ENCODE results near the gene CHCHD4.
"Not testable (repeated sequence)": the region's sequence is repeated elsewhere in the genome, so short reads cannot be mapped to it uniquely, and the experiment has no call there.

The CHCHD4 gene

GRCh38 chr3:14109821-14110220, 14.8 kb downstream of the CHCHD4 start:
- not testable (repeated sequence) for H3K27ac ChIP-seq (ENCODE audit: low read depth, low read length); H2AK5ac ChIP-seq (ENCODE audit: low read length); H3K4me3 ChIP-seq (ENCODE audit: low read length); H3K27me3 ChIP-seq (ENCODE audit: insufficient read depth, low read length, poor library complexity); H4K5ac ChIP-seq (ENCODE audit: low read length); DNase-seq; H3K4me2 ChIP-seq (ENCODE audit: low read length); H3K79me2 ChIP-seq (ENCODE audit: control insufficient read depth, insufficient read depth, low read length); H3K9ac ChIP-seq (ENCODE audit: low read length); H2BK5ac ChIP-seq (ENCODE audit: low read length); H2BK15ac ChIP-seq (replicated peaks; ENCODE audit: low read depth); H3K4ac ChIP-seq (ENCODE audit: low read depth, low read length); H4K8ac ChIP-seq (ENCODE audit: low read depth, low read length); H3K36me3 ChIP-seq (ENCODE audit: control insufficient read depth, insufficient read depth, low read length); H3K56ac ChIP-seq (ENCODE audit: low read length); H3K4me1 ChIP-seq (ENCODE audit: control insufficient read depth, low read depth, low read length); H3K23ac ChIP-seq (ENCODE audit: low read length); H3K18ac ChIP-seq (ENCODE audit: low read length); H2BK120ac ChIP-seq (ENCODE audit: low read depth, low read length); H3K79me1 ChIP-seq (ENCODE audit: low read length)
- WGBS (ENCODE audit: extremely low coverage, insufficient coverage, low lambda C conversion rate) = no CpG with 5 or more reads among the region's 5 CpGs

GRCh38 chr3:14097616-14098391, 26.9 kb downstream of the CHCHD4 start:
- H3K79me2 ChIP-seq (ENCODE audit: control insufficient read depth, insufficient read depth, low read length) = no peaks in the 10 kb centered on the region
- no peak overlapping the region for H2BK120ac ChIP-seq (ENCODE audit: low read depth, low read length)
- no peak overlapping the region for H3K4me2 ChIP-seq (ENCODE audit: low read length)
- H3K27ac ChIP-seq (ENCODE audit: low read depth, low read length) = no peak overlapping the region
- H3K4me1 ChIP-seq (ENCODE audit: control insufficient read depth, low read depth, low read length) = no peaks in the 10 kb centered on the region
- H3K4me3 ChIP-seq (ENCODE audit: low read length) = no peak overlapping the region
- no peaks in the 10 kb centered on the region for H3K27me3 ChIP-seq (ENCODE audit: insufficient read depth, low read length, poor library complexity)
- WGBS (ENCODE audit: extremely low coverage, insufficient coverage, low lambda C conversion rate) = no CpG with 5 or more reads among the region's 5 CpGs
- no peak overlapping the region for H2BK5ac ChIP-seq (ENCODE audit: low read length)
- no peak overlapping the region for H2BK15ac ChIP-seq (replicated peaks; ENCODE audit: low read depth)
- H3K79me1 ChIP-seq (ENCODE audit: low read length) = no peaks in the 10 kb centered on the region
- no peak for DNase-seq
- H4K5ac ChIP-seq (ENCODE audit: low read length) = no peak overlapping the region
- H3K9ac ChIP-seq (ENCODE audit: low read length) = no peak overlapping the region
- H3K36me3 ChIP-seq (ENCODE audit: control insufficient read depth, insufficient read depth, low read length) = no peaks in the 10 kb centered on the region
- no peak overlapping the region for H2AK5ac ChIP-seq (ENCODE audit: low read length)
- H4K8ac ChIP-seq (ENCODE audit: low read depth, low read length) = no peak overlapping the region
- no peak overlapping the region for H3K56ac ChIP-seq (ENCODE audit: low read length)
- no peak overlapping the region for H3K23ac ChIP-seq (ENCODE audit: low read length)
- no peak overlapping the region for H3K18ac ChIP-seq (ENCODE audit: low read length)
- H3K4ac ChIP-seq (ENCODE audit: low read depth, low read length) = no peak overlapping the region

GRCh38 chr3:14096742-14097141, 27.9 kb downstream of the CHCHD4 start:
- Histone ChIP-seq H3K4me3 (ENCODE audit: low read length) (no peak overlapping the region), H3K4me2 (ENCODE audit: low read length) (no peak overlapping the region), H3K27ac (ENCODE audit: low read depth, low read length) (no peak overlapping the region), H2BK120ac (ENCODE audit: low read depth, low read length) (no peak overlapping the region), H3K23ac (ENCODE audit: low read length) (no peak overlapping the region), H3K36me3 (ENCODE audit: control insufficient read depth, insufficient read depth, low read length) (no peaks in the 10 kb centered on the region), H3K4ac (ENCODE audit: low read depth, low read length) (no peak overlapping the region), H2AK5ac (ENCODE audit: low read length) (no peak overlapping the region), H2BK5ac (ENCODE audit: low read length) (no peak overlapping the region), H3K56ac (ENCODE audit: low read length) (no peak overlapping the region), H2BK15ac (replicated peaks; ENCODE audit: low read depth) (no peak overlapping the region), H4K8ac (ENCODE audit: low read depth, low read length) (no peak overlapping the region), H3K9ac (ENCODE audit: low read length) (no peak overlapping the region), H3K4me1 (ENCODE audit: control insufficient read depth, low read depth, low read length) (no peaks in the 10 kb centered on the region), H4K5ac (ENCODE audit: low read length) (no peak overlapping the region), H3K79me1 (ENCODE audit: low read length) (no peaks in the 10 kb centered on the region), H3K79me2 (ENCODE audit: control insufficient read depth, insufficient read depth, low read length) (no peaks in the 10 kb centered on the region), H3K27me3 (ENCODE audit: insufficient read depth, low read length, poor library complexity) (no peaks in the 10 kb centered on the region), H3K18ac (ENCODE audit: low read length) (no peak overlapping the region)
- DNase-seq = no peak
- WGBS (ENCODE audit: extremely low coverage, insufficient coverage, low lambda C conversion rate) = no CpG with 5 or more reads among the region's 3 CpGs

GRCh38 chr3:14093831-14094230, 30.8 kb downstream of the CHCHD4 start:
- Histone ChIP-seq H3K23ac (ENCODE audit: low read length) (no peak overlapping the region), H3K79me2 (ENCODE audit: control insufficient read depth, insufficient read depth, low read length) (no peaks in the 10 kb centered on the region), H3K27ac (ENCODE audit: low read depth, low read length) (no peak overlapping the region), H2AK5ac (ENCODE audit: low read length) (no peak overlapping the region), H3K27me3 (ENCODE audit: insufficient read depth, low read length, poor library complexity) (no peaks in the 10 kb centered on the region), H3K4ac (ENCODE audit: low read depth, low read length) (no peak overlapping the region), H4K5ac (ENCODE audit: low read length) (no peak overlapping the region), H4K8ac (ENCODE audit: low read depth, low read length) (no peak overlapping the region), H3K4me3 (ENCODE audit: low read length) (no peak overlapping the region), H3K79me1 (ENCODE audit: low read length) (no peaks in the 10 kb centered on the region), H2BK120ac (ENCODE audit: low read depth, low read length) (no peak overlapping the region), H3K4me1 (ENCODE audit: control insufficient read depth, low read depth, low read length) (no peaks in the 10 kb centered on the region), H3K36me3 (ENCODE audit: control insufficient read depth, insufficient read depth, low read length) (no peaks in the 10 kb centered on the region), H3K4me2 (ENCODE audit: low read length) (no peak overlapping the region), H2BK5ac (ENCODE audit: low read length) (no peak overlapping the region), H3K9ac (ENCODE audit: low read length) (no peak overlapping the region), H2BK15ac (replicated peaks; ENCODE audit: low read depth) (no peak overlapping the region), H3K56ac (ENCODE audit: low read length) (no peak overlapping the region), H3K18ac (ENCODE audit: low read length) (no peak overlapping the region)
- DNase-seq = peak; percentile 2

GRCh38 chr3:14092464-14092863, 32.2 kb downstream of the CHCHD4 start:
- H3K23ac ChIP-seq (ENCODE audit: low read length) = no peak overlapping the region
- WGBS (ENCODE audit: extremely low coverage, insufficient coverage, low lambda C conversion rate) = no CpG with 5 or more reads among the region's 2 CpGs
- H3K27me3 ChIP-seq (ENCODE audit: insufficient read depth, low read length, poor library complexity) = no peaks in the 10 kb centered on the region
- no peak overlapping the region for H3K9ac ChIP-seq (ENCODE audit: low read length)
- no peaks in the 10 kb centered on the region for H3K79me2 ChIP-seq (ENCODE audit: control insufficient read depth, insufficient read depth, low read length)
- H3K36me3 ChIP-seq (ENCODE audit: control insufficient read depth, insufficient read depth, low read length) = no peaks in the 10 kb centered on the region
- no peak overlapping the region for H3K4me3 ChIP-seq (ENCODE audit: low read length)
- no peak overlapping the region for H2BK15ac ChIP-seq (replicated peaks; ENCODE audit: low read depth)
- no peak overlapping the region for H3K27ac ChIP-seq (ENCODE audit: low read depth, low read length)
- no peaks in the 10 kb centered on the region for H3K79me1 ChIP-seq (ENCODE audit: low read length)
- no peaks in the 10 kb centered on the region for H3K4me1 ChIP-seq (ENCODE audit: control insufficient read depth, low read depth, low read length)
- no peak overlapping the region for H4K8ac ChIP-seq (ENCODE audit: low read depth, low read length)
- no peak overlapping the region for H3K18ac ChIP-seq (ENCODE audit: low read length)
- H2AK5ac ChIP-seq (ENCODE audit: low read length) = no peak overlapping the region
- H2BK120ac ChIP-seq (ENCODE audit: low read depth, low read length) = no peak overlapping the region
- no peak overlapping the region for H3K4ac ChIP-seq (ENCODE audit: low read depth, low read length)
- H3K4me2 ChIP-seq (ENCODE audit: low read length) = no peak overlapping the region
- no peak overlapping the region for H2BK5ac ChIP-seq (ENCODE audit: low read length)
- DNase-seq = no peak
- no peak overlapping the region for H4K5ac ChIP-seq (ENCODE audit: low read length)
- H3K56ac ChIP-seq (ENCODE audit: low read length) = no peak overlapping the region

- not testable (repeated sequence) for H3K56ac ChIP-seq (ENCODE audit: low read length); H3K4me2 ChIP-seq (ENCODE audit: low read length); H3K4me1 ChIP-seq (ENCODE audit: control insufficient read depth, low read depth, low read length); H4K8ac ChIP-seq (ENCODE audit: low read depth, low read length); H3K27ac ChIP-seq (ENCODE audit: low read depth, low read length); H3K79me1 ChIP-seq (ENCODE audit: low read length); H2BK15ac ChIP-seq (replicated peaks; ENCODE audit: low read depth); H3K36me3 ChIP-seq (ENCODE audit: control insufficient read depth, insufficient read depth, low read length); H3K4me3 ChIP-seq (ENCODE audit: low read length); H3K18ac ChIP-seq (ENCODE audit: low read length); H4K5ac ChIP-seq (ENCODE audit: low read length); H2BK5ac ChIP-seq (ENCODE audit: low read length); H3K9ac ChIP-seq (ENCODE audit: low read length); H2BK120ac ChIP-seq (ENCODE audit: low read depth, low read length); H3K27me3 ChIP-seq (ENCODE audit: insufficient read depth, low read length, poor library complexity); H2AK5ac ChIP-seq (ENCODE audit: low read length); H3K79me2 ChIP-seq (ENCODE audit: control insufficient read depth, insufficient read depth, low read length); H3K23ac ChIP-seq (ENCODE audit: low read length); H3K4ac ChIP-seq (ENCODE audit: low read depth, low read length)
- WGBS (ENCODE audit: extremely low coverage, insufficient coverage, low lambda C conversion rate) = no CpG with 5 or more reads among the region's 5 CpGs
- peak; percentile 1 for DNase-seq
Observed at GRCh38 chr3:14091959-14092358, 32.7 kb downstream of the CHCHD4 start.
